ENCODE data around the gene AATF. TPM values are rescaled to one million over a fixed set of nuclear protein-coding genes. Genes with fewer than 3 reads are reported as not detected.

The AATF gene
- total RNA-seq, 4 donors from 2014 or later, result 26.5 to 36.2 (median 30.1) TPM

DNA sequence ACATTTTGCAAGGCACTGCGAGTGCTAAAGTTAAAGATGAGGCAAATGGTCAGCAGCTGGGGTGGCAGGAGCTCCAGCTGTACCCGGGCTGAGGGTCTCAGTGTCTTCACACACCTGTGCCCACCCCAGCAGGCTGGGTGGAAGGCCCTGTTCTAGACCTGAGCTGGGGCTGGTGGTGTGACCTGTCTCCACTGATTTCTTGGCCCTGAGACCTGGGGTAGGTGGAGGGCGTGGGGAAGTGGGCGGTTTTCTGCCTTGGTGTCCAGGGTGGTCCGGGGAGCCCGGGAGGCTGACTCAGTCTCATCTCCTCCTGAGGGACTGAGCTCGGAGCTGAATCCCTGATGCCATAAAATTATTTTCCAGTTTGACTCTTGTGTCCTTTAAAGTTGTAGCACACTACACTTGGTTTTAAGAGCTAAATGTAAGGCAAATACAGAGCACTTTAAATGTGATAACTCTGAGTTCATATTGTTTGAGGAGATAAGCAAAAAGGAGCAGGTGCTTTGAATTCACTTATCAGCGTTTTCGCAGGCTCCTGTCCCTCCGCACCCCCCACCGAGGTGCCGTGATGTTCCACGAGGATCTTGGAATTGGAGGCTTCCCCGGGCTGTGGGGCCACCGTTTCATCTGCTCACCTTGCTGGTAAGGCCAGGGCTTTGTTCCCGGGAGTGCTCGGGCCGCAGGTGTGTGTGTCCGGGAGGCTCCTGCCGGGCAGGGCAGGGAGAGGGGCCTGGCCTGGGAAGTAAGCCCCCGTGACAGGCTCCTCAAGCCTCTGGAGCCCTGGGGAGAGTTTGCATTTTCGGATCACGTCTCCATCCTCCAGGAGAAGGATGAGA lies 117.0 kb downstream of the AATF start:
- TF ChIP-seq, protein P1, sequence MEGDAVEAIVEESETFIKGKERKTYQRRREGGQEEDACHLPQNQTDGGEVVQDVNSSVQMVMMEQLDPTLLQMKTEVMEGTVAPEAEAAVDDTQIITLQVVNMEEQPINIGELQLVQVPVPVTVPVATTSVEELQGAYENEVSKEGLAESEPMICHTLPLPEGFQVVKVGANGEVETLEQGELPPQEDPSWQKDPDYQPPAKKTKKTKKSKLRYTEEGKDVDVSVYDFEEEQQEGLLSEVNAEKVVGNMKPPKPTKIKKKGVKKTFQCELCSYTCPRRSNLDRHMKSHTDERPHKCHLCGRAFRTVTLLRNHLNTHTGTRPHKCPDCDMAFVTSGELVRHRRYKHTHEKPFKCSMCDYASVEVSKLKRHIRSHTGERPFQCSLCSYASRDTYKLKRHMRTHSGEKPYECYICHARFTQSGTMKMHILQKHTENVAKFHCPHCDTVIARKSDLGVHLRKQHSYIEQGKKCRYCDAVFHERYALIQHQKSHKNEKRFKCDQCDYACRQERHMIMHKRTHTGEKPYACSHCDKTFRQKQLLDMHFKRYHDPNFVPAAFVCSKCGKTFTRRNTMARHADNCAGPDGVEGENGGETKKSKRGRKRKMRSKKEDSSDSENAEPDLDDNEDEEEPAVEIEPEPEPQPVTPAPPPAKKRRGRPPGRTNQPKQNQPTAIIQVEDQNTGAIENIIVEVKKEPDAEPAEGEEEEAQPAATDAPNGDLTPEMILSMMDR (IDR thresholded peaks at IDR 0.05), result no peak
- TF ChIP-seq POLR2A (IDR thresholded peaks at IDR 0.05) (no peak), EP300 (IDR thresholded peaks at IDR 0.05) (no peak)
- DNase-seq (ENCODE audit: low spot score in 2 of 2), result no peak
- no peak overlapping the region for H3K27ac ChIP-seq
- H3K4me1 ChIP-seq, result peaks cover 0 to 3% (median 0%) of the 10 kb centered on the region in 4 donors
- H3K27me3 ChIP-seq, result peaks cover 0 to 41% of the 10 kb centered on the region in 2 donors
- 42 to 48% methylated on average over 21 to 23 of the region's 23 CpGs for WGBS, 2 donors
- no peaks in the 10 kb centered on the region for H3K9me3 ChIP-seq
- no peak overlapping the region for H3K4me3 ChIP-seq
- no peaks in the 10 kb centered on the region for H3K36me3 ChIP-seq

DNA sequence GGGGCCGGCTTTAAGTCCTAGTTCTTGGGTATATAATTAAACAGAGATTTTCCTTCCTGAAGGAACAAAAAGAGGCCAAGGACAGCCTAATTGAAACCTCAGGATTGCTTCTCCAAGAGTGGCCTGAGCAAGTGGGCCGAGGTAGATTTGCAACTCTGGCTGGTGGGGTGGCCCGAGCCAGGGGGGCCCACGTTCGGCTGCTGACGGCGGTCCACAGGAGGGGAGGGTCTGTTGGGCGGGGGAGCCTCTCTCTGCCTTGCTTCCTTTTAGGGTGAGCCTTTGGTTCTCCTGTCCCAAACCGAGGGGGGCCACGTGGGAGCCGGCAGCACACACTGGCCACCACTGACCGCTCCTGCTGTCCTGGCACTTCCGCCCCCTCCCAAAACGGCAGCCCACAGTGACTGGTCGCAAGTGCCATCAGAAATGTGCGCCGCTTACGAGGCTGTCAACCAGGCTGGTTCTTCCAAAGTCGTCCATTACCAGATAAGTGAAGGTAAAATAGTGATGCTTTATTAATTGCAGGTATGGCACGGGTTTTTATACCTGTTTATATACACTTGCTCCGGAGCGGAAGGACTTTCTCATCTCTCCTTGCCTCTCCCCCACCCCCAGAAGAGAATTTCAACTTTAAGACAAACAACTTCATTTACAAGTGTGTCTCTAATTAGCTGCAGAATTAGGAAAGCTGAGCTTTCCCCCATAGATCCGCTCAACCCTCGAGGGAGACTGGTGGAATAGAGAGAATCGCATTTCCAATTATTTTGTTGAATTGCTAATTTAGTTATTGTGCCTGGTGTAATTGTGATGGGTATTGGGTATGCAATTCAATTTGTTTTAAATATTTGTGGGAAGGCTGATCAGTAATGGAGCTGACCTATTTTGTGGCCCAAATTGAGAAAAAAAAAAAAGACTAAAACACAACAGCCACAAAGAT lies 117.8 kb downstream of the AATF start:
- no peak for DNase-seq (ENCODE audit: low spot score in 2 of 2)
- peaks cover 0 to 41% of the 10 kb centered on the region in 2 donors for H3K27me3 ChIP-seq
- TF ChIP-seq, protein P1 (IDR thresholded peaks at IDR 0.05), result no peak
- TF ChIP-seq POLR2A (IDR thresholded peaks at IDR 0.05), result no peak
- no peak for TF ChIP-seq EP300 (IDR thresholded peaks at IDR 0.05)

DNA sequence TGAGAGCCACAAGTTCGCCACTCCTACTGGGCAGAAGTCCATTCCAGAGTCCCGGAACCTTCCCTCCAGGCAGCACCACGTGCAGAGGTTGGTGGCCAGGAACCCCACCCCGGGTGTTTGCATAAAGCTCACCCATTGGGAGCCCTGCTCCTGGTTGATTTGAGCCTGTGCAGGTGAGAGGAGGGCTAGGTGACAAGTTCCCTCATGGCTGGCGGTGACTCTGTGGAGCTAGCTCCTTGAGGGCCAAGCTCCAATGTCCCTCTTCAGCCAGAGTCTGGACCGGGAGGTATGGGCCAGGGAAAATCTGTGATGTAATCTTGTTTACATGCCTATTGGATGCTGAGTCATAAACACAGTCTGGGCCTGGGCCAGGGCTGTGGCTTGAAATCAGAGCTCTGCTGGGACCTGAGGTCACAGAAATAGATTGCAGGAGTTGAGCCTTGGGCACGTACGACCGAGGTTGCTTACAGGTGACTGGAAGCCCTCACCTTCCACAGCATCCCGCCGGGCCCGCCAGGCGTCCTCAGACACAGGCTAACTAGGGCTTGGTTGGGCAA lies 118.9 kb downstream of the AATF start:
- no peak overlapping the region for H3K4me3 ChIP-seq
- TF ChIP-seq POLR2A (IDR thresholded peaks at IDR 0.05) (no peak), EP300 (IDR thresholded peaks at IDR 0.05) (no peak)
- TF ChIP-seq, protein P1 (IDR thresholded peaks at IDR 0.05), result no peak
- H3K27me3 ChIP-seq, result peaks cover 0 to 41% of the 10 kb centered on the region in 2 donors
- H3K27ac ChIP-seq, result peak overlapping the region in 1 of 4 donors; percentile 24
- H3K4me1 ChIP-seq, result peaks cover 0 to 3% (median 0%) of the 10 kb centered on the region in 4 donors
- H3K9me3 ChIP-seq, result no peaks in the 10 kb centered on the region
- DNase-seq (ENCODE audit: low spot score in 2 of 2), result peak in 1 of 2 donors; percentile 22
- H3K36me3 ChIP-seq, result no peaks in the 10 kb centered on the region
- 58 to 65% methylated on average over 12 to 13 of the region's 13 CpGs for WGBS, 2 donors

More for the DNA sequence above, 117.8 kb downstream of the AATF start:
- no peak overlapping the region for H3K27ac ChIP-seq
- H3K9me3 ChIP-seq, result no peaks in the 10 kb centered on the region
- no peak overlapping the region for H3K4me3 ChIP-seq
- 46 to 51% methylated on average over 25 of the region's 25 CpGs for WGBS, 2 donors
- peaks cover 0 to 3% (median 0%) of the 10 kb centered on the region in 4 donors for H3K4me1 ChIP-seq
- no peaks in the 10 kb centered on the region for H3K36me3 ChIP-seq

DNA sequence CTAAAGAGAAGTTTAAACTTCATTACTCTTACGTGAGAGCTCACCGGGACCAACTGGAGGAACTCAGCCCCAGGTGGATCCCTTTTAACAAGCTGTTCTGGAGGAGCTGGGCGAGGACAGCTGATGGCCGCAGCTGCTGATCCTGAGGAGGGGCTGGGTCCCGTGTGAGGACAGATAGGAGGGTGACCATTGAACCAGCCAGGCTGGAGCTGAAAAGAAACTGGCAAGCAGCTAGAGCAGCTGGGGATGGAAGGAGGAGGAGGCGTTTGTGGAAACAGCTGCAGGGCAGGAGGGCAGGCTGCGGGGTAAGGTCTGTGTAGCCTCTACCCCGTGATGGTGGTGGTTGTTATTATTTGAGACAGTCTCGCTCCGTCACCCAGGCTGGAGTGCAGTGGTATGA lies 119.5 kb downstream of the AATF start:
- Histone ChIP-seq H3K4me1 (peaks cover 0 to 3% (median 0%) of the 10 kb centered on the region in 4 donors), H3K9me3 (no peaks in the 10 kb centered on the region), H3K4me3 (no peak overlapping the region), H3K27me3 (peaks cover 0 to 40% of the 10 kb centered on the region in 2 donors), H3K36me3 (no peaks in the 10 kb centered on the region), H3K27ac (peak overlapping the region in 1 of 4 donors; percentile 24)
- DNase-seq (ENCODE audit: low spot score in 2 of 2), result no peak
- TF ChIP-seq, protein P1 (IDR thresholded peaks at IDR 0.05), result no peak
- TF ChIP-seq EP300 (IDR thresholded peaks at IDR 0.05) (no peak), POLR2A (IDR thresholded peaks at IDR 0.05) (no peak)
- WGBS, 2 donors, result 56 to 68% methylated on average over 10 of the region's 10 CpGs

Data from tibial nerve (tissue), 4 donors.